HG03139 (cell line): ENCODE results near the gene SPACA5B.
"Not testable (repeated sequence)": the region's sequence is repeated elsewhere in the genome, so short reads cannot be mapped to it uniquely, and the experiment has no call there.

Experiments
- ATAC-seq: cut with Tn5 transposase; IDR thresholded peaks from one replicate; pipeline ENCODE4 v1.9.1; 2021; ENCODE audit not compliant: unreplicated experiment

SPACA5B gene

GRCh38 chrX:48130326-48130725, at the start of gene SPACA5B:
Gene SPACA5B (plus strand): TSS chrX:48130626. CDS start chrX:48130688, 62 bp downstream.
- ATAC-seq = not testable (repeated sequence)

- ATAC-seq = no peak
Observed at GRCh38 chrX:48083212-48083611, 47.2 kb upstream of the SPACA5B start.

GRCh38 chrX:48083706-48084105, 46.7 kb upstream of the SPACA5B start:
- ATAC-seq = no peak

GRCh38 chrX:48086082-48086481, 44.3 kb upstream of the SPACA5B start:
- no peak for ATAC-seq

GRCh38 chrX:48090123-48090522, 40.3 kb upstream of the SPACA5B start:
- ATAC-seq = no peak

- not testable (repeated sequence) for ATAC-seq
Observed at GRCh38 chrX:48092558-48092957, 37.9 kb upstream of the SPACA5B start.

- ATAC-seq = no peak
Observed at GRCh38 chrX:48101443-48101842, 29.0 kb upstream of the SPACA5B start.

- no peak for ATAC-seq
Observed at GRCh38 chrX:48102874-48103374, 27.5 kb upstream of the SPACA5B start.

- no peak for ATAC-seq
Observed at GRCh38 chrX:48107717-48108116, 22.7 kb upstream of the SPACA5B start.

- ATAC-seq = not testable (repeated sequence)
Observed at GRCh38 chrX:48125286-48125685, 5.1 kb upstream of the SPACA5B start.

GRCh38 chrX:48132308-48132844, 1.9 kb downstream of the SPACA5B start:
- ATAC-seq = not testable (repeated sequence)

GRCh38 chrX:48139076-48139475, 8.7 kb downstream of the SPACA5B start:
- ATAC-seq = not testable (repeated sequence)

GRCh38 chrX:48141810-48142508, 11.5 kb downstream of the SPACA5B start:
- not testable (repeated sequence) for ATAC-seq

- ATAC-seq = not testable (repeated sequence)
Observed at GRCh38 chrX:48142697-48143096, 12.3 kb downstream of the SPACA5B start.

GRCh38 chrX:48153769-48154168, 23.3 kb downstream of the SPACA5B start:
- ATAC-seq = no peak

- no peak for ATAC-seq
Observed at GRCh38 chrX:48154796-48155195, 24.4 kb downstream of the SPACA5B start.

- ATAC-seq = no peak
Observed at GRCh38 chrX:48156014-48156413, 25.6 kb downstream of the SPACA5B start.

GRCh38 chrX:48165241-48165640, 34.8 kb downstream of the SPACA5B start:
- ATAC-seq = no peak

- not testable (repeated sequence) for ATAC-seq
Observed at GRCh38 chrX:48166322-48166721, 35.9 kb downstream of the SPACA5B start.

- ATAC-seq = no peak
Observed at GRCh38 chrX:48179691-48180090, 49.3 kb downstream of the SPACA5B start.

- ATAC-seq = no peak
Observed at GRCh38 chrX:48180811-48181210, 50.4 kb downstream of the SPACA5B start.

- ATAC-seq = not testable (repeated sequence)
Observed at GRCh38 chrX:48181882-48182281, 51.5 kb downstream of the SPACA5B start.
